ENCODE data around the gene TRIM52. TPM values are rescaled to one million over a fixed set of nuclear protein-coding genes. Genes with fewer than 3 reads are reported as not detected.

Gene TRIM52
- total and polyA plus RNA-seq, 2 of the 13 experiments (the other 11 are each of a cell fraction or from before 2014, with no cell fraction given): 7.2 to 11.6 TPM

GRCh38 chr5:181221792-181222629, 38.9 kb downstream of the TRIM52 start (continued):
- TF ChIP-seq ZNF256 (CRISPR knock-in tag; conservative IDR thresholded peaks at IDR 0.05) (no peak; the same call in none of the 2 replicates), PAF1 (CRISPR knock-in tag; IDR thresholded peaks at IDR 0.05) (no peak), ZNF703 (CRISPR knock-in tag; IDR thresholded peaks at IDR 0.05; ENCODE audit: borderline replicate concordance) (no peak; the same call in 1 of the 2 replicates), CSRNP1 (CRISPR knock-in tag; IDR thresholded peaks at IDR 0.05) (0 out of 2 replicates have a peak, but pooled peaks have one; percentile 1), ATRX (CRISPR knock-in tag; IDR thresholded peaks at IDR 0.05; ENCODE audit: borderline replicate concordance) (no peak), CREM (IDR thresholded peaks at IDR 0.05) (peak; percentile 49; the same call in 1 of the 2 replicates), CREM (CRISPR knock-in tag; IDR thresholded peaks at IDR 0.05) (no peak), CERS6 (CRISPR knock-in tag; IDR thresholded peaks at IDR 0.05) (peak; percentile 47; the same call in 1 of the 2 replicates), HES4 (CRISPR knock-in tag; IDR thresholded peaks at IDR 0.05; ENCODE audit: borderline replicate concordance) (peak; percentile 74; the same call in 1 of the 2 replicates), ZFYVE20 (CRISPR knock-in tag; IDR thresholded peaks at IDR 0.05; ENCODE audit: borderline replicate concordance, low read depth) (no peak), ZNF589 (CRISPR knock-in tag; conservative IDR thresholded peaks at IDR 0.05) (peak; percentile 94), SNRNP70 (IDR thresholded peaks at IDR 0.05; ENCODE audit: low read depth, low read length) (no peak), ARNT2 (CRISPR knock-in tag; IDR thresholded peaks at IDR 0.05; ENCODE audit: low read depth) (peak; percentile 74; the same call in 1 of the 2 replicates), SOX13 (IDR thresholded peaks at IDR 0.05) (0 out of 2 replicates have a peak, but pooled peaks have one; percentile 26), SOX13 (CRISPR knock-in tag; conservative IDR thresholded peaks at IDR 0.05 in 1 of 2, IDR thresholded peaks at IDR 0.05 in 1 of 2) (peak in 1 of 2 experiments; percentile 13; a peak in 1 of 4 replicates), ZNF780A (CRISPR knock-in tag; IDR thresholded peaks at IDR 0.05) (peak; percentile 75; the same call in 1 of the 2 replicates), HNF4A (CRISPR knock-in tag; IDR thresholded peaks at IDR 0.05) (peak; percentile 4), ZNF274 (CRISPR knock-in tag; IDR thresholded peaks at IDR 0.05) (no peak), KDM1A (CRISPR knock-in tag; IDR thresholded peaks at IDR 0.05) (peak; percentile 36; the same call in 1 of the 2 replicates), ZBTB2 (CRISPR knock-in tag; IDR thresholded peaks at IDR 0.05; ENCODE audit: low read depth) (peak; percentile 62; the same call in 1 of the 2 replicates), MBNL3 (CRISPR knock-in tag; conservative IDR thresholded peaks at IDR 0.05) (no peak), ZNF691 (CRISPR knock-in tag; IDR thresholded peaks at IDR 0.05; ENCODE audit: borderline replicate concordance, low read depth) (peak; percentile 49), ZNF232 (CRISPR knock-in tag; IDR thresholded peaks at IDR 0.05; ENCODE audit: borderline replicate concordance) (0 out of 2 replicates have a peak, but pooled peaks have one; percentile 48), MEF2D (CRISPR knock-in tag; IDR thresholded peaks at IDR 0.05) (0 out of 2 replicates have a peak, but pooled peaks have one; percentile 32), ZNF598 (CRISPR knock-in tag; IDR thresholded peaks at IDR 0.05; ENCODE audit: borderline replicate concordance) (0 out of 2 replicates have a peak, but pooled peaks have one; percentile 44)

Data from HepG2 (cell line).